CMK (cell line): ENCODE results near the gene KXD1.

Experiments
- DNase-seq: peaks from one replicate; pipeline ENCODE4 v3.0.0-alpha.2; 2010; ENCODE audit warnings: low read depth

KXD1 gene

DNA sequence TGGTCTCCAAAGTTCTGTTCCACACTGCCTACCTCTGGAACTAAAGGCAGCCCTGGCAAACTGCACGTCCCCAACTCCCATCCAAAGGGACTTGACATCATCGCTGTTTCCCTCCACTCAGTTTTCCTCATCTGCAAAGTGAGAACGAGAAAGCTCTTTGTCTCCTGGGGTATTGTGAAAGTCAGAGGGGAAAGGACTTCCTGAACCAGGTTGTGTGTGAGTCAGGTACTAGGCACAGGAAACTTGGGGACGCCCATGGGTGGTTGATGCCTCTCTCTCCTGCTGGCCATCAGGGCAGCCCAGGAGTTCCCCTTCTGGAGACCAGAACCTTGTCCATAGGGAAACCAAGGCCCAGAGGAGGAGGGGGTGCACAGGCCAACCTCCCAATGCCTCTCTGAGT, 44.2 kb downstream of the KXD1 start:
- DNase-seq, result no peak

GRCh38 chr19:18603255-18603957, 45.7 kb downstream of the KXD1 start:
- DNase-seq, result no peak

DNA sequence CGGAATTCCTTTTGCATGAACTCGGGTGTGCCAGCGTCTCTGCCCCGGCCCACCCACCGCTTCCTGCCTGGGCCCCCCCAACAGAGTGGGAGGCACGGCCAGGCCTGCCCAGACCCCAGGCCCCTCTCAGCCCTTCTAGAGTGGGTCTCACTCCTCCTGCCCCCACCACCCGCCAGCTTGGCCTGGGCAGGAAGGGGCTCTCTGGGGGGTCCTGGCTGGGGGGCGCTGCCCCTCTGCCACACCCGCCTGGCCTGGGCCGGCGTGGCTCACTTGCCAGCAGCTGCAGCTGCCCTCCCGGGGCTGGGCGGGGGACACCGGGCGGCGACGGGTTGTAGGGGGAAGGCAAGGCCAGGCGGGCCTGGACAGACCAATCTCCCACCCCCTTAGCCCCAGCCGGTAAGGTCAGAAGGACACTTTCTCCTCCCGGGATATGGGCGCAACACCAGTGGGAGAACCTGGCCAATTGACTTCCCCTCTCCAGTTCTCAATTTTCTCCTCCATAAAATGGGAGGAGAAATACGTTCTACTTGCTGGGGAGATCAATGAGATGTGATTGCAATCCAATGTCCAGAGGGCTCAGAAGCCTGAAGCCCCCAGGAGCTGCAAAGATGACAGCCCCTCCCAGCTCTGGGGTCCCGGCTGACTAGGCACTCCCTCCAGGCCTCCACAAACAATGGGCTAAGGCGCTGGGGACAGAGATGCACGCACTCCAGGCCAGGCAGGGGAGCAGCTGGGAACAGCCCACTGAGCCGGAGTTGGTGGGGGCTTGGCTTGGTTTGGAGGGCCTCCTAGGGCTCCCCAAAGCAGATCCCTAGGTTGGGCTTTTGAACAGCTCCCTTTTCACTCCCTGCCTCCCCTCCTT, 46.5 kb downstream of the KXD1 start:
- no peak for DNase-seq

GRCh38 chr19:18604820-18605159, 47.1 kb downstream of the KXD1 start:
- DNase-seq, result no peak

DNA sequence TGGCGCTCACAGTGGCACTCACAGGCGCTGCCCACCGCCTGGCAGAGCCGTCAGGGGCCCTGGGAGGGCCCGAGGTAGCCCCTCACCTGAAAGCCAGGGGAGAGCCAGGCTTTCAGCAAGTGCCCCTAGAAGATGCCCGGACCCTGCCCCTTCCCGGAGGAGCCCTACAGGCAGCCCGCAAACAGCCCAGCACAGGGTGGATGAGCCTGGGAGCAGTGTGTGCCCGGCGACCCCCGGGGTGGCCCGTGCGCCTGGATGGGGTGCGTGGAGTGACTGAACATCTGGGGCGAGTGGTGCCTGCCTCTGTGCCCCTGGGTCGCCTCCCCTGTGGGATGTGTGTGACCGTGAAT, 47.5 kb downstream of the KXD1 start:
- DNase-seq, result no peak

DNA sequence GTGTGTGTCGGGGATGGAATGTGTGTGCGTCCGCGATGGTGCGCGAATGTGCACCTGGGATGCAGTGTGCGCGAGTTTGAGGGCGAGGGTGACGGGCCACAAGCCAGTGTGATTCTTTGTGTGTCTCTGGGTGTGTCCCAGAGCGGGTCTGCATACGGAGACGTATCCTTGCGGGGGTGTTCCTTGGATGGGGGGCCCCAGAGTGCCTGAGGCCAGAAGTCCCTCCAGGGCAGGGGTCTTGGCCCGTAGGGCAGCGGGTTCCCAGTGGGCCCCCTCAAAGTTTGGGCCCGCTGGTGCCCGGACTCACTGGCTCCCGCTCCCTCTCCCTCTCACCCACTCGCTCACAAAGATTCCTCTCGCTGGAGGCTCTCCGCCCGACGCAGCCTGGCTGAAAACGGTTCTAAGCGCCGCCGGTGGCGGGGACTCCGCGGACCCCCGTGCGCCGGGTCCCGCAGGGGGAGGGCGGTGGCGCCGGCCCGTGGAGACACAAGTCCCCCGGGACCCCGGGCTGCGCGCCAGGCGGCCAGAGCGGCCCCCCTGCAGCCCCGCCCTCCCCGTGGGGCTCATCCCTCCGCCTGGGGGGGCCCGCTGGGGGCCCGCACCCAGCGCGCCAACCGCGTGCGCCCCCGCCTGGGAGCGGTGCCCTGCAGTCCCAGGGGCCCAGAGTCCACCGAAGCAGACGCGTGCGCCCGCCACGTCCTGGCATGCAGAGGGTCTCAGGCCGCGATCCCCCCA, 48.0 kb downstream of the KXD1 start:
- no peak for DNase-seq

DNA sequence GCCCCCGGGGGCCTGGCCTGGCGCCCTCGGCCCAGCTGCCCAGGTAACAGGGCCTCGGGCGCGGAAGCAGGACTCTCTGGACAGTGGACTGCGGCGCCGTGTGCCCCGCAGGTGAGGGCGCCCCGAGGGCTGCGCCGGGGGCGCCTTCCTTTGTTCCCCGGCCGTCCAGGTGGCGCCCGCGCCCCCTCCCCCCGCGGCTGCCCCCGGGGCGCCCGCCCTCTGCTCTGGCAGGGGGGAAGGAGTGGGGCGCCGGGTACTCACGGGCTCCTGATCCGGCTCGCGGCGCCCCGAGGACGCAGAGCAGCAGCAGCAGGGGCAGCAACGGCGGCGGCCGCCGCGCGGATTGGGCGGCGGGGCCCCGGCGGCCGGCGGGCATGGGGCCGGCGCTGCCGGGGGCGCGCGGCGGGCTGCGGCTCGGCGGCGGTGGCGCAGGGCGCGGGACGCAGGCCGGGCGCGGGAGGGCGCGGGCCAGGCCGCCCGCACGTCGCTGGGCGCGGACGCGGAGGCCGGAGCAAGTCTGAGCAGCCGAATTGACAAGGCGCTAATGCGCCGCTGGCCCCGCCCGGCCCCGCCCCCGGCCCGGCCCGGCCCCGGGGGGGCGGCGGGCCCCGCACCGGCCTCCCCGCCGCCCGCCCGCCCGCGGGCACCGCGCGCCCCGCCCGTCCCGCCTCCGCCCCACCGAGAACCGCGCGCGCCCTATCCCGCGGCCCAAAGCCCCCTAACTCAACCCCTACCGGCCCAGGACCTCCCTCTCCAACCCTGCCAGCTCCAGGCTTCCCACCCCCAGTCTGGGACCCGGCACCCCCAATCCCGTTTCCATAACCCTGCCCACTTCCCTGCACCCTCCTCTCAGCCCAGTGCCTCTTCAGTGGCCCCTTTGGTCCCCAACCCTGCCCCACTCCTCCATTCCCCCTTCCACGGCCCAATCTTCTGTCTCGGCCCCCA, 48.9 kb downstream of the KXD1 start, which contains the start of gene CRLF1:
CRLF1 (minus strand) TSS at position 519 of the 945 bp plus-strand sequence; CDS start at position 376, 143 bp downstream.
- DNase-seq, result no peak

- no peak for DNase-seq
Observed at GRCh38 chr19:18607226-18608101, 49.8 kb downstream of the KXD1 start.

DNA sequence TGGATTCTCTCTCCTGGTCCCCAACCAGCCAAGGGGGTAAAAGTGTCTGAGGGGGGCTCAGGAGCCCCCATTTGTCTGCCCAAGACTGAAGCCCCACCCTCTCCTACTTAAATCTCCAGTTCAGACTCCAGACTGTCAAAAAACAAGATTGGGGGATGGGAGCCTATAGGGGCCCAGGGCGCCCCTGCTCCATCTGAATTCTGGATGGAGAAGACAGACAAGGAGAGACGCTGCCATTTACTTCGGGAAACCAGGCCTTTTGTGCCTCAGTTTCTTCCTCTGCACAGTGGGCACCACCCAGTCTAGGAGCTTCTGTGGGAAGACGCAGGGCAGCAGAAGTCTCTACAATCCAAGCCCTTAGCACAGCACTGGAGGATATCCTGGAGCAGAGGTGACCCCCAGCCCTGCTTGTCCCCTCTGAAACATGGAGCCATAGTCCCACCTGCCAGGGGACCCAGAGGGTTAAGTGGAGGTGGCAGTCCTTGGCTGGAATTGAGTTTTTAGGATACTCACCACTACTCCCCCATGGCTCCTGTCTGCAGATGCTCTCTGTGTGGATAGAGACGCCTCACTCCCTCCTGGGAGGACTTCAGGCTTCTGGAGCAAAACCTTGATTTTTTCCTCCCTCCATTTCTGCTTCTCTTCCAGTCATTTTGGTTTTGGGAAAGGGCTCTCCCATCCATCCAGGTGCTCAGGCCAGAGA, 50.6 kb downstream of the KXD1 start:
- no peak for DNase-seq

- no peak for DNase-seq
Observed at GRCh38 chr19:18608805-18609716, 51.4 kb downstream of the KXD1 start.

- DNase-seq, result no peak
Observed at GRCh38 chr19:18609717-18610051, 52.0 kb downstream of the KXD1 start.

DNA sequence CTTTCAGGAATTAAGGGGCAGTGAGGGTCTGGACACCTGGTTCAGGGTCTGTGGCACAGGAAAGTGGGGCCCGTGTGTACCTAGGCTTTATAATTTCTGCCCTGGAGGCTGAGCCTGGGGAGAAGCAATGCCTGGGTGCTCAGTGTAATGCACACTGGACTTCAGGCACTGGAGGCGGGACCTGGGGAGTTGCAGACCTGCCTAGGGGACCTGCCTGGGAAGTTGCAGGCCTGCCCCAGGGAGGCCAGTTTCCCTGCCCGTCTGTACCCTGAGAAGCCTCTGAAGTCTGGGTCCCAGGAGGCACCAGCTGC, 52.5 kb downstream of the KXD1 start:
- no peak for DNase-seq

GRCh38 chr19:18610556-18611326, 53.1 kb downstream of the KXD1 start:
- DNase-seq, result no peak

- DNase-seq, result no peak
Observed at GRCh38 chr19:18611327-18612050, 53.8 kb downstream of the KXD1 start.

GRCh38 chr19:18612051-18612771, 54.5 kb downstream of the KXD1 start:
- DNase-seq, result no peak

DNA sequence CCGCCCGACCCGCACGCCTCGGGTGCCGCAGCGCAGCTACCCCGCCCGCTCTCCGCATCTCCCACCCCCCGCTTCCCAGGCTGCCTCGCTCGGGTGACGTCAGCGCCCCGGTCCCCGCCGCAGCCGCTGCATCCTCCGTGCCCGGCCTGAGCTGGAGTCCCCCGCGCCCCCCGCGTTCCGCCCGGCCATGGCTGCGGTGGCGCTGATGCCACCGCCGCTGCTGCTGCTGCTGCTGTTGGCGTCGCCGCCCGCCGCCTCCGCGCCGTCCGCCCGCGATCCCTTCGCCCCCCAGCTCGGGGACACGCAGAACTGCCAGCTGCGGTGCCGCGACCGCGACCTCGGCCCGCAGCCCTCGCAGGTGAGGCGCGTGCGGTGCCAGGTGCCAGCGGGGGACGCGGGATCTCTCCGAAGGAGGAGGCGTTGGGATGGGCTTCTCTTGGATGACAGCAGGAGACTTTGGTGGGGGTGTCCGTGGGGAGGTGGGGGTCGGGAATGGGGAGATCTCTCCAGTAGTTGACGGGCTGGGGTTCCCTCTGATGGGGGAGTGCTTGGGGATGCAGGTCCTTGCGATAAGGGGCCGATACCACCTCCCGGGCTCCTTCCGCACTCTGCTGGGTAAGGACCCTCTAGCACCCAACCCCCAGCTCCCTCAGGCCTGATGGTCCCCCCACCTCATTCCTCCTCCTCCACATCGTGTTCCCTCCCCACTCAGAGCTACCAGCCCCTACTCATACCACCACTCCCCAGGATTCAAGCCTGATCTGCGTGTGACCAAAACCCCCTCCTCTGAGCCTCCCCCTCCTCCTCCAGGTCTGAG, 55.3 kb downstream of the KXD1 start, which contains the start of gene TMEM59L:
TMEM59L (plus strand) TSS at position 99 of the 817 bp plus-strand sequence; CDS start at position 188, 89 bp downstream.
- no peak for DNase-seq
